Limb (tissue), 2 donors: Measurements from ENCODE around the gene BARD1.
"Not testable (repeated sequence)": the region's sequence is repeated elsewhere in the genome, so short reads cannot be mapped to it uniquely, and the experiment has no call there.

Experiments used
- DNase-seq, 2 donors: peaks; one replicate each; pipeline ENCODE4 v3.0.0-alpha.2; 2016; ENCODE audit errors: extremely low spot score in 2 of 2

BARD1 gene

DNA sequence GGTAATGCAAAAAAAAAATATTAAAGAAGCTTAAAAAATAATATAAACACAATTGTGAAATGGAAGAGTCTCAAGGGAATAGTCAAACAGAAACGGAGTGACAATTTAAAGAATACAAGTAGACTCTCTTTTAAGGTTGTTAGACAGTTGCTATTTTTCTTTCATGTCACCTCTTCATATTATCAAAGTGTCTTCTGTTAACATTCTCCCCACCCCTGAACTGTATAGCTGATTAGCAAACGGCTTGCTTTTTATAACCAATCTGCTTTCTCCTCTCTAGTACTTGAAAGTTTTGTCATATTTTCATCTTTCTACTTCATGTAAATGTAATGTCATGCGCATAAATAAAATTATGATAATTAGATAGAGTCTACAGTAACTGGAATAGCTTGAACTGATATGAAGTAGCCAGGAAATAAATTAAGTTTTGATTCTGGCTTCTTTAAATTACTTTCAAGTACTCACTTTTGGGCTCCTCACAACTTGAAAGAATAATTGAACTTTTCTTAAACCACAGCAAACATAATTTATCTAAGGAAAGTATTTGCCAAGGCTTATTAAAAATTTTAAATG, 37.0 kb downstream of the BARD1 start:
- no peak for DNase-seq

DNA sequence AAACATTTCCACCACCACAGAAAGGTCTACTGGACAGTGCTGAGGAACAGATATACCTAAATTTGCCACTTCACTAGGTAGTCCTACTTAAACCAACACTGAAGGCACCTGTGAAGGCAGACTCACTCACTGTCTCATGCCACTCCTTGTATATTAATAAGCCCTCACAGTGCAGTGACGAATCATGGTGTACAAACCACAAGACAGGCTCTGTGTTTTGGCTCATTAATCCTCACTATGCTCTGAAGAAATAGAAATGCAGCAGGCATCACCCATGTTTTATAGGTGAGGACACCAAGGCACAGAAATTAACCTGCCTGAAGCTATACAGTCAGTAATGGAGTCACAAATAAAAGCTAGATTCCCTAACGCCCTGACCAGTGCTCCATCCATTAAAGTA, 44.3 kb downstream of the BARD1 start:
- DNase-seq, result no peak

DNA sequence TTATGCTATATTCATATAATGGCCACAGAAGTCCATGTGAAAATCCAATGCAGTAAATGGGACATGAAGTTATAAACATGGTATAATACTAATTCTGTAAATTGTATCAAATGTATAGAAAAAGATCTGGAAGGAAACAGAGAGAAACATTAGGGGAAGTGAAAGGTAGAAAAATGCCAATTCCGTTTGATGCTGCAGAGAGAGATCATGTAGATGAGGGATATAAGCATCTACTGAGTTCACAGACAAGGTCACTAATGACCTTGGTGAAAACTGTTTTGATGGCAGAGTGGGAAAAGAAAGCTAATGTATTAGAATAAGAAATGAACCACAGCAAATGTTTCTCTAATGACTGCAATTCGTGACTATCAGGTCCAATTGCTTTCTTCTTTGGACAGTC, 56.0 kb downstream of the BARD1 start:
- DNase-seq, result no peak

DNA sequence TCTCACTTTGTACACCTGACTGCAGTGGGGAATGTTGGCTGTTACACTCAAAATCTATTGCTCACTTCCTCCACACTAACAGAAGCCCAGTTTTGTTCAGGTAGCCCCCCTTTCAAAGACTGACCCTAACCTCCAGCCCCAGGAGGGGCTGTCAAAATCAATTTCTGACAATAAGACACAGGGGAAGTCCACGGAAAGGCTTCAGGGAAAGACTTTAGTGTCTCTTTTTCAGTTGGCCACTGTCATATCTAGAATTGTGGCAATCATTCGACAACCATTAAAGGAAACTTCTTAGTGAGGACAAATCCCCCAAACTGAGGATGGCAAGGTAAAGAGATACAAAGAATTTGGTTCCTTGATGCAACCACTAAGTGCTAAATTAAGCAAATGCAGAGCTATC, 59.0 kb downstream of the BARD1 start:
- no peak for DNase-seq

DNA sequence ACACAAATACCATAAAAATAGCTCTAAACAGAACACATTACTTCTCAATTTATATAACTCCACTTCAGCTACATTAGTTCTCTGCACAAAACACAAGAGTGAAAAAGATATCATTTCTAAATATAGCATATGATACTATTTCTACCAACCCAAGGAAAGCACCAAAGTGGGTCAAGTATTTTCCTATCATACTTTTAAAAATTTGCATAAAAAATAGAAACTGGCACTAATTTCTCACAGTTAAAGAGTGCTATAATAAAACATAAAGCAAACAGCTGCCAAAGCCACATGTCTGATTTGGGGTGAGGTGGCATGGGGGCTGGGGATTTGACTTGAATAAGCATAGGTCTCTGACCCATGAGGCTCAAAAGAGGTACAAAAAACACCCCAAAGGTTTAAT, 61.5 kb downstream of the BARD1 start:
- DNase-seq, result no peak

DNA sequence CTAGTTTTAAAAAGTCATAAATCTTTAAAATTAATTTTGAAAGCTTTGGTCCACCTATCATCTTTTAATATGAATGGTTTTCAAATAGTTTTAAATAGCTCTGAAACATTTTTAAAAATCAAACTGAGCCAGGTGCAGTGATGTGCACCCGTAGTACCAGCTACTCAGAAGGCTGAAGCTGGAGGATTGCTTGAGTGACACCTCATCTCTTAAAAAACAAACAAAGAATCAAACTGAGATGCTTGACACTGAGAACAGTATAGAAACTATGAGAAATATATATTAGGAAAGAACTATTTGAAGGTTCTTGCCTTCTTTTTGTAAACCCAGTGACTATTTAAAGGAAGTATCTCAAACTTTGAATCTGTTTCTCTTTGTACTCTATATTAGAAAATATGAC, 67.4 kb downstream of the BARD1 start:
- DNase-seq, result no peak

DNA sequence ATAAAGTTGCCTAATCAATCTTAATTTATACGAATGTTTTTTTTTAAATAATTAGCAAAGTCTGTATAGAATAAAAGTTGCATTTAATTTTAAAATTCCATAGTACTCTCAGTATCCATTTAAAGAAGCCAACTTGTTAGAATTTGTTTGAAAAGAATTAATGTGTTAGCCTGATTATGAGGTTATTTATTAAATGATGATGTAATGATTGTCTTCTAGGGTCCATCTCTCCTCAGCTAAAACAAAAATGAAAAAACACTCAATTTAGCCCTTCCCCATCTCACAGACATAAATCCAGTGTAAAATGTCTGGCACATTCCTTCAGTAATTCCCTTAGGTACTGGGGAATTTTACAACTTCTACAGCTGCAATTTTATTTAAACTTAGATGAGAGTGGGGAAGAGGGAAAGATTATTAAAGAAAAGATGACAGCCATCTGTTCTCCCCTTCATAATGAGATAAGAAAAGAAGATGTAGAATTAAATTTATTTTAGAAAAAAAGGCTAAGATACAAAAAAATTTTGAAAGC, 68.6 kb downstream of the BARD1 start:
- DNase-seq, result peak in 1 of 2 donors; percentile 24

DNA sequence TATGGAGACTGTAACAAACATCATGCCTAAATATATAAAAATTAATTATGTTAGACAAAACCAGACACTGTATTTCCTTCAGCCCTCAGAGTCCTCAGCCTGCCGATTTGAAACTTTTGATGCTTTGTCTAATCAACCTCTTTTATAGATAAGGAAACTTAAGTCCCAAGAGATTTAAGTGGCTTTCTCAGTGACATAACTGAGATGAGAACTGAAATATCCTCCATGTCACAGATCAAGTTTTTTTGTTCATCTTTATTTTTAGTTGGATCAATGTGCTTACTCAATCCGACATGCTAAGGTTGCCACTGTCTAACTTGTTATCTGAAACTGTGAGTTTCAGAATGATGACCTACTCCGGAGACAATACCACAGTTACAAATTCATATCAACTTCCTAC, 72.3 kb downstream of the BARD1 start:
- DNase-seq, result no peak

DNA sequence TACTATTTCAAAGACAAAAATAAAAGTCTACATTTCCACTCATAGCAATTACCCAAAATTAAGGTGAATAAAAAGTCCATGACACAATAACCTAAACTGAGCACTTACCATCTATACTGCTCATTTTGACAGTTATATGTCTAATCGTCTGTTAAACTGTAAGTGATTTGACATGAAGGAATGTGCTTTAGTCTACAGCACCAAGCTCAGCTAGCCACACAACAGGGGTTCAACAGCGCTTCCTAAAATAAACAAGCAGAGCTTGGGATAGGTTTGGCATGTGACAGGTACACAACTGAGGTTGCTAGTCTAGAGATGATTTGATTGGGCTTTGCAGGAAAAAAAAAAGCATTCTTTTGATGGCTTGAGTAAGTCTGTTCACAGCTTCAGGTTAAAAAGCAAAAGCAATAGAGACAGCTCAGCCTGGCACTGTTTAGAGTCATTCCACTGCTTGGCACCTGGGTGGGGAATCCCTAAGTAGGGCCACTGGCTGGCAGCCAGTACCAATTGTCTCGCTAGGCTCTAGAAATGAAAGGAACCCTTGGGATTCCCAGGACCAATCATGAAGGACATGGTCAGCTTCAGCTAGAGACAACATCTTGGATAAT, 78.6 kb downstream of the BARD1 start:
- no peak for DNase-seq

DNA sequence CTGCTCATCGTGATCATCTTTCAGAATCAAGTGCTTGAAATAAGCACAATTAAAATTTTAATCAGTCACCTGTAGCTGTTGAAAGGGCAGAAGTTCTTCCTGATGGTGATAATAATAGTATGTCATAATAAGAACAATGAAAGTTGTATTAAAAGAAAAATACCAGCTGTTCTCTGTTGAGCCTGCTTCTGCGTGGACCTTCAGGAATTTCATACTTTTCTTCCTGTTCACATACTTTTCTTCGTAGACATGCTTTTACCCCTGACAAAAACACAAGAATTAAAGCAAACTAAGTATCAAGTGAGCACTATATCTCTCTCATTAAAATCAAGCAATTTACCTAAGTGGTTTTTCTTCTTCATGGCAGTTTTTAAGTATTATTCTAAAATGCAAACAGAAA, 79.2 kb downstream of the BARD1 start:
- no peak for DNase-seq

DNA sequence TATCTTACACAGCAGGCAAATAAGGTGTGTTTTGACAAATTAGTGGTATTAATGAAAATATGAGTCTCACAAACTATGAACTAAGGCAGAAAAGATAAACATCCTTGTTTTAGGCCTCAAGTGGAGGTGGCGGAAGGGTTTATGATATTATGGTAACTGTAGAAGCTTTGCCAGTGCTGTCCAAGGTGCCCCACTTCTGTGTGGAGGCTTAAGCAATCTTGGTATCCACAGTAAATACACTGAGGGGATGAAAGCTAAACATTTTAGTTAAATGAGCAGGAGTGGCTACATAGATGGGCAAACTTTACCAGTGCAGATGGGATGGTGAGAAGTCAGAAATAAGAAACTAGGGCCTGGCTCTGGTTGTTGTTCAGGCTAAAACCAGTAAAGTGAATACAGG, 84.7 kb downstream of the BARD1 start:
- no peak for DNase-seq

DNA sequence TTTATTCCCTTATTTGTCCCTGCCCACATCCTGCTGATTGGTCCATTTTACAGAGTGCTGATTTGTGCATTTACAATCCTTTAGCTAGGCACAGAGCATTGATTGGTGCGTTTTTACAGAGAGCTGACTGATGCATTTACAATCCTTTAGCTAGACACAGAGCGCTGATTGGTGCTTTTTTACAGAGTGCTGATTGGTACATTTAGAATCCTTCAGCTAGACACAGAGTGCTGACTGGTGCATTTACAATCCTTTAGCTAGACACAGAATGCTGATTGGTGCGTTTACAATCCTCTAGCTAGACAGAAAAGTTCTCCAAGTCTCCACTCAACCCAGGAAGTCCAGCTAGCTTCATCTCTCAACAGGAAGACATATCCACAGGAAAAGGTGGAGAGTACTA, 91.6 kb downstream of the BARD1 start:
- DNase-seq, result not testable (repeated sequence)

DNA sequence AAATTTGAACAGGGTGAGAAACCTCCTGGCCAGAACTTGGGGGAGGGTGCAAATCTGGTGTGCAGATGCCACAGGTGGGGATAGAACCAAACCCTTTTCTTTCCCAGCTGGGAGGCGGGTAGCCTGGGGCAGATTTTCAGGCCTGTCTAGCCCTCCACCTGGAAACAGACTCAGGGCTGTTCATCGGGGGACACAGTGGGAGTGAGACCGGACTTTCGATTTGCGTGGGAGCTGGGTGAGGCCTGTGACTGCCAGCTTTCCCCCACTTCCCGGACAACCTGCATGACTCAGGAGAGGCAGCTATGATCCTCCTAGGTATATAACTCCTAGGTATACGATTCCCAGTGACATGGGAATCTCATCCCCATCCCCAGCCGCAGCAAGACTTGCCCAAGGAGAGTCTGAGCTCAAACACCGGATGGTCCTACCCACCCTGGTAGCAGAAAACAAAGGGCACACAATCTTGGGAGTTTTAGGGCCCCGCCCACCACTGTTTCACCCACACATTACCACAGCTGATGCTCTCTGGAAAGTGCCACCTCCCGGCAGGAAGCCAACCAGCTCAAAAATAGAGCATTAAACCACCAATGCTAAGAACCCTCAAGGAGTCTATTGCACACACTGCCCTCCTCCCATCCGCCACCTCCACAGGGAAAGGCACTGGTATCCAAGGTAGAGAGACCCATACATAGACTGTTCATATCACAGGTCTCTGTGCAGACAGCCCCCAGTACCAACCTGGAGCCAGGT, 92.5 kb downstream of the BARD1 start:
- DNase-seq, result no peak

DNA sequence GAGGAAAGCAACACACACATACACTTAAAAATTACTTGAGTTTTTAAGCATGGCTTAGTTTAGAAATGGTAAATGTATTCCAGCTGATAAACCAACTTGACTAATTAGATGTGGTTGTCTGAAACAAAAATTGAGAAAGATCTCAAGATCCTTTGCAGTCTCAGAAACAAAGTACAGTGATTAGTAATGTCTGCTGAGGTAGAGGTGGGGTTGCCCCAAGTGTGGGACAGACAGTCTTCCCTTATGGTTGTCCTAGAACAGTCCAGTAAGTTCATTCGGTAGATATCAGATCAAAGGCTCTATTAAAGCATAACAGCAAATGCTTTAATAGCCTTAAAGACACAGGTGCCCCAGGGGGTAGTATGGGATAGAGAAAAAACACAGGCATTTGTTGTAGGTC, 94.5 kb downstream of the BARD1 start:
- no peak for DNase-seq

DNA sequence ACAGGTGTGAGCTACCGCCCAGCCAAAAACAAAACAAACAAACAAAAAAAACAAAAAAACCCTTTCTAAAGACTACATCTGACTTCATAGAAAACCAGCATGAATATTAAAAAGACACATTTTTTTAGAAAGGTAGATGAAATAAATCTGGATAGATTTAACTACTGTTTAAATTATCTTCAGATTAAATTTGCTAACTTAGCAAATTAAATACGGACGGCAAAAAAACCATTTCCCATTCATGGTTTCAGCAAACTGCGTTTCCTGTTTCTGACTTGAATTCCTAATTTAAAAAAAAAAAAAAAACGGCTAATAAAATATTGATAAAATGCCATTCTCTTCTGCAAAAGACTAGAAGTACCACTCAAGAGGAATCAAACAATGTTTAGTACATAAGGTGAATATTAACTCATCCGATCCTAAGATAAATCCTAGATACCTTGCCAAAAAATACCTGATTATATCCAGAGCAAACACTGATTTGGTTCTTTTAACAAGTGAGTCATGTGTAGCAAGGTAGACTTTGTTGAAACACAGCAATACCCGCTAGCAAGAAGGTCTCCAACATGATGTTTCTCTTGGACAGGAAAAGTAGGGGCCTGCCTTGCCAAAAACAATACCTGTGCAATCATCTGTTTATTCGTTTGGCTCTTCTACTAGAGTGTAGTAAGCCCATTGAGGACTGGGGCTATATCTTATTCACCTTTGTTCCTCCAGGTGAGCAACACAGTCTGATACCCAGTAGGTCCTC, 96.2 kb downstream of the BARD1 start:
- DNase-seq, result no peak

DNA sequence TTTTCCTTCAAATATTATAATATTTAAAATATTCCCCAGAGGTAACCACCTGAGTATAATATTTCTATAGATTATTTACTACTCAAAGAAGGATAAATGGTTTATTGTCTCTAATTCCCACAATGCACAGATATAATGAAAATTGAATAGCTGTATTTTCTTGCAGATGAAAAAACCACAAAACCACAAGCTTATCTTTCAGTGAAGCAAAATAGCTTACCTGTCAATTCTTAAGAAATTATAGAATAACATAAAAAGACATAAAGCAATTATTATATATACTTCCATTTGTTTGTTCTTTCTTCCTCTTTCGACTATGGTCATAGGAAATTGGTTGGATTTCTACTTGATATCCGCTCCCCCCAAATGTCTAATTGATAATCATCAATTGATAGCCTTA, 98.8 kb downstream of the BARD1 start:
- no peak for DNase-seq

DNA sequence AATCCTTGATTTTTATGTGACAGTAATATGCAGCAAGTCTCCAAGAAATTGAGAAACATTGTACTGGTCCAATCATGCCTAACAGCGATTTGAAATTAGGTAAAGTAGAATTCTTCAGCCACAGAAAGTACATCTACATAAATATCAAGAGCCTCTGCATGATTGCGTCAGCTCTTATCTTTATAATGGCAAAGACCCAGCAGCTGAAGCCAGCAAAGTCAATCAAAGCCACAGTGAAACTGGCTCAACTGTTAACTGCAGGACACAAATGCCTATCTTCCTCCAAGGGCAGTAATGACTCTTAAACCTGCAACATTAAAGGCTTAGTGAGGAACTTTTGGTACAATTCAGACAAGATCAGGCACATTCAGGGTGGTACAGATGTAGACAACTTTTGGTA, 102.5 kb downstream of the BARD1 start:
- DNase-seq, result no peak

DNA sequence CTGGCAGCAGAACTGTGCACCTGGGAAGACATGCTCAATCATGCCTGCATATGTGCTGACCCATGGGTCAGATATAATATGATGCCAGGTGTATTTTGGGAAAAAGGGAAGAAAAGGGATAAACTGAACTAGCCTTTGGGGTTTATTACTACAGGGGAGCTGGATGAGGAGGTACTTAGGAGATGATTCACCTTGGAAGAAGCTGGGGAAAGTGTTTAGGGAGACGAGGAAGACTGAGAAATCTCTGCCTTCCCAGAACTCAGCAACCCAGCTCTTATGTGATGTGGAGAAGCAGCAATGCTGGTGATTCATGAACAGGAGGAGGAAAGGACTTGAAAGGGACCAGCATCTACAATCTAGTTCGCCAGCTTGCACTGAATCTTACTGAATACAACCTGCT, 110.2 kb downstream of the BARD1 start:
- no peak for DNase-seq

DNA sequence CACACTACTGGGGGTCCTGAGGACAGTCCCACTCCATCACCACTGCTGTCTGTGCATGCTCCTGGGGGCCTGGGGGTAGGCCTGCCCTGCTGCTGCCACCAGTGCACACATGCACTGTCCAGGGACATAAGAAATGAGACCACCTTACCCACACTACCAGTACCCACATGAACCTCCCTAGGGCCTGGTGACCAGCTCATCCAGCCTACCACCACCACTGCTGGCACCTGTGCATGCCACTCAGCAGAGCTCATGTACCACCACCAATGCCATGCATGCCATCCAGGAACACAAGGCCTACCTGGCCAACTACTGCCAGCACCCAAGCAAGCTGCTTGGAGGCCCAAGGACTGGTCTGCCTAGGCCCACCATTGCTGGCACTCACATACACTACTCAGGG, 112.8 kb downstream of the BARD1 start:
- DNase-seq, result no peak

DNA sequence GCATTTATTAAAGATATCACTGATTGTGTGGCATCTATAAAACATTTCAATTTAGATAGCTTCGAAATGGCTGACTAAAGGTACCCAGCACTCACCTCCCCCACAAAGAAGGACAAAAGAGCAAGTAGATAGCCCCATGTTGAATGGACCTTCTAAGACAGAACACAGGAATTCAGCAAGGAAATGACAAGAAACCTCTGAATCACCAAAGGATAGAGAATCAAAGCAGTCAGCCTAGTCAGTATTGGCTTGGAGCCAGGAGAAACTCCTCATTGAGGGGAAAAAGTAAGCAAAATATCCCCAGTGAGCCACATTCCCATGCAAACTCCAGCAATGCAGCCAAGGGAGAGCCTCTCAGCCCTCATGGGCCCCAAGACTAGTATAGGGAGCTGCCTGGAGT, 113.7 kb downstream of the BARD1 start:
- no peak for DNase-seq

DNA sequence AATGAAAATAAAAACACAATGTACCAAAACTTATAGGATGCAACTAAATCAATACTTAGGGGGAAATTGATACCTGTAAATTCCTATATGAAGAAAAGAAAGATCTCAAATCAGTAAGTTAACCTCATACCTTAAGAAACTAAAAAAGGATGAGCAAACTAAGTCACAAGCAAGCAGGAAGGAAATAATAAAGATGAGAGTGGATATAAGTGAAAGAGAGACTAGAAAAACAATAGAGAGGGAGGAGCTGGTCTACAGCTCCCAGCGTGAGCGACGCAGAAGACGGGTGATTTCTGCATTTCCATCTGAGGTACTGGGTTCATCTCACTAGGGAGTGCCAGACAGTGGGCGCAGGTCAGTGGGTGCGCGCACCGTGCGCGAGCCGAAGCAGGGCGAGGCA, 125.9 kb downstream of the BARD1 start:
- DNase-seq, result not testable (repeated sequence)

DNA sequence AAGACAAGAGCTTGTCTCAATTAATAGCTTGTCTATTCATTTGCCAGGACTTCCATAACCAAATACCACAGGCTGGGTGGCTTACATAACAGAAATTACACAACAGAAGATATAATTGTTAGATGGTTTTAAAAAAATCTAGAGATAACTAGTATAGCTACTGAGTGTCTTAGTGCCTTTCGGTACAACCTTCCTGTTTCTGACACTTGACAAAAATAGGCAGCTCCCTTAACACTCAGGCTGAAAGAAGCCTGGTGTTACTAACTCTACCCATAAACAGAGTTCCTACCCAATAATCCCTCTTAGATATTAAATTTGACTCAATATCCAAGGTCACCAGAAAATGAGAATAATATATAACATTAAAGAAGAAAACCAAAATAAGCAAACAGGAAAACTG, 129.7 kb downstream of the BARD1 start:
- no peak for DNase-seq
